Measurements from ENCODE around the gene RAB36.
A peak's percentile ranks its signal among the peaks of the same experiment; 100 is the strongest.

RAB36 gene

DNA sequence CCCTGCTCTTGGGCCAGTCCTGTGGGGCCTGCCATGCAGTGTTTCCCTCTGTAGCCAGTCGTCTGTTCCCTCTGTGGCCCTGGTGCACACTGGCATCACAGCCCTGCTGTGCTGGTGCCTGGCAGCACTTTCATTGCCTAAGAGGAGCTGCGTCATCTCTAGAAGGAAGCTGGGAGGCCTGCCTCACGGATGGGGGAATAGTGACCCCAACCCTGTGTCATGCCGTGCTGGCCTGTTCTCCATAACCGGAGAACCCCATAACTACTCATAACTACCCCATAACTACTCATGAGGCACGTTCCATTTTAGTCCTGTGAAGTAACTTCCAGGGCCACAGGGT, 14.0 kb downstream of the RAB36 start:
- no peak overlapping the region for H3K4me3 ChIP-seq (ENCODE audit: low read depth, low read length)
- TF ChIP-seq, protein P1, sequence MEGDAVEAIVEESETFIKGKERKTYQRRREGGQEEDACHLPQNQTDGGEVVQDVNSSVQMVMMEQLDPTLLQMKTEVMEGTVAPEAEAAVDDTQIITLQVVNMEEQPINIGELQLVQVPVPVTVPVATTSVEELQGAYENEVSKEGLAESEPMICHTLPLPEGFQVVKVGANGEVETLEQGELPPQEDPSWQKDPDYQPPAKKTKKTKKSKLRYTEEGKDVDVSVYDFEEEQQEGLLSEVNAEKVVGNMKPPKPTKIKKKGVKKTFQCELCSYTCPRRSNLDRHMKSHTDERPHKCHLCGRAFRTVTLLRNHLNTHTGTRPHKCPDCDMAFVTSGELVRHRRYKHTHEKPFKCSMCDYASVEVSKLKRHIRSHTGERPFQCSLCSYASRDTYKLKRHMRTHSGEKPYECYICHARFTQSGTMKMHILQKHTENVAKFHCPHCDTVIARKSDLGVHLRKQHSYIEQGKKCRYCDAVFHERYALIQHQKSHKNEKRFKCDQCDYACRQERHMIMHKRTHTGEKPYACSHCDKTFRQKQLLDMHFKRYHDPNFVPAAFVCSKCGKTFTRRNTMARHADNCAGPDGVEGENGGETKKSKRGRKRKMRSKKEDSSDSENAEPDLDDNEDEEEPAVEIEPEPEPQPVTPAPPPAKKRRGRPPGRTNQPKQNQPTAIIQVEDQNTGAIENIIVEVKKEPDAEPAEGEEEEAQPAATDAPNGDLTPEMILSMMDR (IDR thresholded peaks at IDR 0.05; ENCODE audit: control insufficient read depth, extremely low read depth, insufficient read depth) = no peak
- no peak for DNase-seq (ENCODE audit: low read depth)

DNA sequence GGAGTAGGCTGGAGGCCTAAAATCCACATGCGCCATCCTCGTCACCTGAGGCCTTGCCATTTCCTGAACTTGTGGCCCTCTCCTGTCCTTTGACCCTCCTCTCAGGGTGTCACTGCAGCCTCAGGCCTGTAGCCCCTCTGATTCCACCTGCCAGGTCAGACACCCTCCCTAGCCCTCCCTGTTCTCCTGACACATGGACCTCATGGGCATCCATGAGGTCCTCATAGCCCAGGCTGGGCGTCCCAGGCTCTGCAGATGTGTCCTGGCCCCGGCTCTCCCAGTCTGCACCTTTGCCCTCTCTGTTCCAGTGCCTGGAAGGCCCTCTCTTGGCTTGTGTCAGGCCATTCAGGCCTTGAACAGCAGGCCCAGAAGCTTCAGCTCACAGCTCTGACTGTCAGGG, 15.8 kb downstream of the RAB36 start:
- H3K4me3 ChIP-seq (ENCODE audit: low read depth, low read length) = no peak overlapping the region
- no peak for DNase-seq (ENCODE audit: low read depth)
- TF ChIP-seq, protein P1 (IDR thresholded peaks at IDR 0.05; ENCODE audit: control insufficient read depth, extremely low read depth, insufficient read depth) = no peak

DNA sequence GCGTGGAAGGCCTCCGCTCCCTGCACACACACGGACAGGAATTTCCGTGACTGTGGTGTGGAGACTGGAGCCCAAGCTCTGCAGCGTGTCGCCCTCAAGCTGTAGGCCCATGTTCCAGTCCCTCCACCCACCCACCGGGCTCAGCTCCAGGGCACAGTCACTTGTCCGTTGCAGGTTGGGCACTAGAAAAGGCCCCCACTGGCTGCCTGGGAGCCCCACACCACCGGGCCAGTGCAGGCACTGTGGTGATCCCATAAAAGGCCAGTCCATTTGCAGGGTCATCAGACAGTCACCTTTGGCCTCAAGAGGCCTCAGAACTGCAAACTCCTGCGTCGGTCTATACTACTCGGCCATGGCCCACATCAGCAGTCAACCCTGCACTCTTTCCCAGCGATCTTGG, 16.3 kb downstream of the RAB36 start:
- no peak overlapping the region for H3K4me3 ChIP-seq (ENCODE audit: low read depth, low read length)
- DNase-seq (ENCODE audit: low read depth) = no peak
- TF ChIP-seq, protein P1 (IDR thresholded peaks at IDR 0.05; ENCODE audit: control insufficient read depth, extremely low read depth, insufficient read depth) = no peak

DNA sequence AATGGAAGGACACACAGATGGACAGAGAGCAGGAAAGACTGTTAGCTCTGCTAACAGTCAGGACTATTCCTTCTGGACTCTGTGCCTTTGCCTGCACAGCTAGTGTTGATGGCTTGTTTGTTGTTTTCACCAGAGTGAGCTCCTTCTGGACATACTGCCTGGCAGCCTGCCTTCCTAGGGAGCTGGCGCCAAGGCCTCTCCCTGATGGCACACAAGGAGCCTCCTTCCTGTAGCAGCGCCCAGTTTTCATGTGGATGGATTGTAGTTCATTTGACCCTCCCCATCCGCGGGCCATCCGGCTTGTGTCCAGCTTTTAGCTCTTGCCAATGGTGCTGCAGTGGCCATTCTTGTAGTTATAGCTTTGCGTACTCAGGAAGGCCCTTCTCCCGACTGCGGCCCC, 18.4 kb downstream of the RAB36 start:
- TF ChIP-seq, protein P1 (IDR thresholded peaks at IDR 0.05; ENCODE audit: control insufficient read depth, extremely low read depth, insufficient read depth) = no peak
- DNase-seq (ENCODE audit: low read depth) = peak; percentile 96
- H3K4me3 ChIP-seq (ENCODE audit: low read depth, low read length) = no peak overlapping the region

DNA sequence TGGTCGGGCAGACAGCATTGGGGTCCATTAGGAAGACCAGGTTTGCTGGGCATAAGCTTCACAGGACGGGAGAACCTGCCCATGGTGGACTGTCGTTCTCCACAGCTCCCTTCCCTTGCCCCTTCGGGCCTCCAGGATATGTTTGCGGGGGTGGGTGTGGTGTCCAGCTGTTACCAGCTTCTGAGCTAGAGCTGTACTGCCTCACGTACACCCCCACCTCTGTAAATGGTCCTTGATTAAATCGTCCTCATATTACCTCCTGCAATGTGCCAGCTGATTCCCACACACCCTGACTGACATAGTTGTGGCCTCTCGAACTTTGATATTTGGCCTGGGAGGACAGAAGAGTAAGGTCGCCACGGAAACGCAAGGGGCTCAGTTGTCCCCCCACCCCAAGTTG, 18.8 kb downstream of the RAB36 start:
- no peak for DNase-seq (ENCODE audit: low read depth)
- TF ChIP-seq, protein P1 (IDR thresholded peaks at IDR 0.05; ENCODE audit: control insufficient read depth, extremely low read depth, insufficient read depth) = no peak
- H3K4me3 ChIP-seq (ENCODE audit: low read depth, low read length) = no peak overlapping the region

DNA sequence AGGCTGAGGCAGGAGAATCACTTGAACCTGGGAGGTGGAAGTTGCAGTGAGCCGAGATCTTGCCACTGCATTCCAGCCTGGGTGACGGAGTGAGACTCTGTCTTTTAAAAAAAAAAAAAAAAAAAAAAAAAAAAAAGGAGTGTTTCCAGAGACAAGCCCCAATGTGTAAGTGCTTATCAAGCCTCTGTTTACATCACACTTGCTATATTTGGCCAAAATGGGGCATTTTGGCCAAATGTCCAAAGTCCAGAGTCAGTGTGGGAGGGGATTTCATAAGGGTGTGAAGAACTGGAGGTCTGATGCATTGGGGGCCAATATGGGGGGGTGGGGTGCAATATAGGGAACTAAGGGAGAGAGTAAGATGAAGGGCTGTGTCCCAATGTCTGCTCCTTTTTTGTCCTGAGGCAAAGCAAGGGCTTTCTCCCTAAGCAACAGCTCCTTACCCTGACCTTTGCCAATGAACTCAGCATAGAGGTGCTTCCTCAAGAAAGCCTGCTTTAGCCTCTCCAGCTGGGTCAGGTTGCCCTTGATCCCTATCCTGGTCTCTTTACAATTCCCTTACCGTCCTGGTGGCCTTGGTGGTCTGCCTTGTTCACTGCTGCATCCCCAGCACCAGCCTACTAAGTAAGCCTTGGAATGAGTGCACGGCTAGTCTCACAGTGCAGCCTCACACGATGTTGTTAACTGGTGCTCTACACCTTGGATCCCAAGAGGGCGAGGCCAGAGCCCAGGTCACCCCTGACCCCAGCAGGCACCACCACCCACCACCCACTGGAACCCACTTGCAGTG, 21.0 kb downstream of the RAB36 start:
- TF ChIP-seq, protein P1 (IDR thresholded peaks at IDR 0.05; ENCODE audit: control insufficient read depth, extremely low read depth, insufficient read depth) = no peak
- no peak for DNase-seq (ENCODE audit: low read depth)
- no peak overlapping the region for H3K4me3 ChIP-seq (ENCODE audit: low read depth, low read length)
